Stimulated activated CD8-positive, alpha-beta memory T cell treated with anti-CD3 and anti-CD28 coated beads, Interleukin-7, amount 100 ng/mL, for 48 hours (primary cell): ENCODE results near the gene HIPK2.

ENCODE experiments used
- DNase-seq, 2 donors: peaks; one replicate each; pipeline ENCODE4 v3.0.0-alpha.2; 2020; ENCODE audit warnings: low read depth in 1 of 2; ENCODE audit errors: extremely low read depth in 1 of 2

The HIPK2 gene

DNA sequence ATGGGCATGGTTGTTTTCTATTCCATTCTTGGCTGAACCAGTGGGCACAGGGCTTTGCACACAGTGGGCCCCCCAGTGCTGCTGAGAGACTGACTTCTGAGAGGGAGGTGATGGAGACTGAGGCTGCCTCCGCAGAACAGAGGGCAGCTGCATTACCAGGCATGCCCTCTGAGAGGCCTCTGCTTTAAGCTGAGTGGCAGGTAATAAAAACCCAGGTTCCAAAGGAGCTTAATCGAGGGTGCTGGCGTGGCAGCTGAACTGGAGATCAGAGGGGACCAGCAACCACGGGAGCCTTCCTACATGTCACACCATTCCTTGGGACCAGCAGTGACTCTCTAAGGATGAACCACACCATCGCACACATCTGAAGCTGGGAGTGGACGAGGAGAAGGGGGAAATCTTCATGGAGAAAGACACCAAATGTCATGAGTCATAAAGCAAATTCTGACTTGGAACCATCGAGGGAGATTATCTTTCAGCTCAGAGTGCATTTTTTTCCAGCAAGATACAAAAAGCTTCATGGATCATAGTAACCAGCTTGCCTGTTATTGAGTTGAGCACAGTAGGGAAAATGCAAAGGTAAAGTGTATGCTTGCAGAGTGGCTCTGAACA lies 24.6 kb downstream of the HIPK2 start:
- no peak for DNase-seq

DNA sequence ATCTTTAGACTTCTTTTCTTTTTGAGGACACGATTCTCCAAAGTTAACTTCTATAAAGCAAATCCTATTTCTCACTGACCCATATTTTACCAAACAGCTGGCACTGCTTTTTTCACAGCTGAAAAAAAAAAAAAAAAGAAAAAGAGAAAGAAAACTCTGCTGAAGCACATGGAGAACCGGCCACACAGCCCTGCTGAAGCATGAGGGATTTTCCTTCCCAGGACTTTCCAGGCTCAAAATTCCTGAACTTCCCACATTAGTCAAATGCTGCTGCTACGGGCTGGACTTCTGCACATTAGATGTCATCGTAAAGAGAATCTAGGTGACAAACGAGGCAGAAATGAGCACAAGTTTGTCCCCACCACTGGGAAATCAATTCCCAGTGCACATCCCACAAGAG lies 25.2 kb downstream of the HIPK2 start:
- no peak for DNase-seq

DNA sequence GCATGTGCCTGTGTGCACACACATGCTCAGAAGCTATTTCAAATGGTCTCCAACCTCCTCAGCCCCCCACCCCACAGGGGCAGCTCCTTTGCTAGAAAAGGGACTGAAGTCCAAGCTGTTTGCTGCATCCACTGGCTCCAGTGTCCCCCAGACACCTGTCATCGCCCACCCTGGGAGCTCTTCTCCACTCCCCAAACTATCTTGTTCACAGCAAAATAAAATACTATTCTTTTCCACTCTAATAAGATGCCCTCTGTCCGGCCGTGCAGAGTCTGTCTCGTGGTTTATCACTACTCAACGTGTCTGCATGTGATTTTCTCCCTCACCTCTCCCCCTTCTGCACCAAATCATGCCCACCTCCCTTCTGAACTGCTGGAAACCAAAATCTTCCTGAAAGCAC lies 25.6 kb downstream of the HIPK2 start:
- DNase-seq: no peak

DNA sequence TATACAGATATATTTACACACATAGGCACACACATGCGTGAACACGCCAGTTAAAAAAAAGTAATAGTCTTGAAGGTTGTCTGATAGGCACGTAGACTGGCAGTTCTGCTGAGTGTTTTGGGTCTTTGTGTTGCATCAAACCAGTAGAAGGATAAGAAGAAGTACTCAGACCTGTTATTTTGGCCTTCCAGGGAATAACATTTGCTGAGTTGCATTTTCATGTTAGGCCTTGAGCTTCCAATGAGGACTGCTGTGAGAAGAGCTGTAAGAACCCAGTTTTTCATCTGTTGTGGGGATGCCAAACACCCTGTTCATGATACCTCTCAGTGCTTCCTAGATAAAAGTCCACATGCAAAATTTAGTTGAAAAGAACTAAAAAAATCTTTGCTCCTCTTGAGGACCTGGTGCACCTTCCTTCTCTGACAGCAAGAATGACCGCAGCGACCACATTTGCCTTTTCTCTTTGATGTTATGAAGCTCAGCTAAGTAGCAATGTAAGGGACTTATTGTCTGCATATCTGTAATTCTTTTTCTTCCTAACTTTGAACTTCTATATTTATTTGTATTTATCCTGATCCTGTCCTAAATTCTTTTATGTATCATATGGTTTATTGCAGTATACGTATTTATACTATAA lies 27.2 kb downstream of the HIPK2 start:
- no peak for DNase-seq

DNA sequence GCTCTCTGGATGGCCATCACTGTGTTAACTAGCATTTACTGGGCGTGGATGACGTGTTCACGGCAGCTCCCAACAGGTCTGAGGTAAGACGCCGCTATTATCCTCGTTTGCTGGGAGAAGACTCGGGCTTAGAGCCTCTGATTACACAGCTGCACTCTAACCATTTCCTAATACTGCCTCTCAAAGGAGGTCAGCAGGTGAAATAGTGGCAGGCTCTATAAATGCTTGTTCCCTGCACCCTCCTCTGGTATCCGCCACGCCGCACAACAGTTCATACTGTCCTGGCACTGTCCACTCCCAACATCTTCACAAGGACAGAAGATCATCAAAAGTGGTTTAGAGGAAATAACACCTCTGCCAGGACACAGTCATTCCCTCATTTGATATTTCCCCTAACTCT lies 28.3 kb downstream of the HIPK2 start:
- DNase-seq: no peak

DNA sequence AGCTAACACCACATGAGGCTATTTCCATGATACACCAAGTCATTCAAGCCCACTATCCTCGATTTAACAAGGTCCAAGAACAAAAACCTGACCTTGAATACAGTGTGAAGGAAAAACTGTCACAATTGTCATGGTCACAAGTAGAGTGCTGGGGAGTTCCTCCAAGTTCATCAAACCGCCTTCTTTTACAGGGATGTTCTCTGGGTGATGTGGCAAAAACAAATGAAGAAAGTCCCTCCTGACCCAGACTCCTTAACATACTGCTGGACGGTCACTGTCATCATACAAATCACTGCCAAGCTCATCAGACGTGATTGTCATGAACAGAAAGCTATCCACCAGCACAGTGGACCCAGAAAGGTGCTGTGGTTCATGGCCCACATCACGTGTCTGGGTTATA lies 28.9 kb downstream of the HIPK2 start:
- no peak for DNase-seq

DNA sequence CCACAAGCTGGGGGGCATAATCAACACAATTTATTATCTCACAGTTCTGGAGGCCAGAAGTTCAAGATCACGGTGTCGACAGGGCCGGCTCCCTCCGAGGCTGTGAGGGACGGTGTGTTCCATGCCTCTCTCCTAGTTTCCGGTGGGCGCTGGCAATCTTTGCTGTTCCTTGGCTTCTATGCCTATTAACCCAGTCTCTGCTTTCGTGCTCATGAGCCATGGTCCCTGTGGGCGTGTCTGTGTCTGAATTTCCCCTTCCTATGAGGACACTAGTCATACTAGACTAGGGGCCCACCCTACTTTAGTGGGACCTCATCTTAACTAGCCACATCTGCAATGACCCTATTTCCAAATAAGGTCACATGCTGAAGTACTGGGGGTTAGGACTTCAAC lies 29.4 kb downstream of the HIPK2 start:
- no peak for DNase-seq

DNA sequence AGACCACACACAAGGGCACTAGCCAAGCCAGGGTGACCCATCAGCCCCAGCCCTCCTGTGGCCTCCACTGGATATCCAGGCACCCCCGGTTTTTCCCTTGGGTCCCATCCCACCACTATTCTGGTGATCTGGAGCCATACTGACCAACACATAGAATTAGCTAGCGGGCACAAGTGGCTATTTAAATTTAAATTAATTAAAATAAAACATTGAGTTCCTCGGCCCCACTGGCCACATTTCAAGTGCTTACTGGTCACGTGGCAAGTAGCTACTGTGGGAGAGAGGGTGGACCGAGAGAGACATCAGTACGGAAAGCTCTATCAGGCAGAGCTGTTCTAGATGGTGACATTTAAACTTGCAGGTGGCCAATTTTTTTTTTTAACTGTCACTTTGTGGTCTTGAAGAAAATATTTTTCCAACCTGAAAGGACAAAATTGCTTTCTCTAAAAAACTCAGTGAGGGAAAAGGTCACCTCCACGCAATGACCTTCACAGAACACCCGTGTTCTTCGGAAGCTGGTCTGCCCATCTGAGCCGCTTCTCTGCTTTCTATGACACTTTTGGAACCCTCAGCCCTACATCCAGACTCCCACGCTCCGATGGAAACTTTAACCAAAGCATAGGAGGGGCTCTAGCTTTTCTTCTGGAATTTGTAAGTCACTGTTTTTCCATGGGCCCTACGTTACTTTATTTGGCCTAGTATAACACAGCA lies 30.0 kb downstream of the HIPK2 start:
- no peak for DNase-seq

DNA sequence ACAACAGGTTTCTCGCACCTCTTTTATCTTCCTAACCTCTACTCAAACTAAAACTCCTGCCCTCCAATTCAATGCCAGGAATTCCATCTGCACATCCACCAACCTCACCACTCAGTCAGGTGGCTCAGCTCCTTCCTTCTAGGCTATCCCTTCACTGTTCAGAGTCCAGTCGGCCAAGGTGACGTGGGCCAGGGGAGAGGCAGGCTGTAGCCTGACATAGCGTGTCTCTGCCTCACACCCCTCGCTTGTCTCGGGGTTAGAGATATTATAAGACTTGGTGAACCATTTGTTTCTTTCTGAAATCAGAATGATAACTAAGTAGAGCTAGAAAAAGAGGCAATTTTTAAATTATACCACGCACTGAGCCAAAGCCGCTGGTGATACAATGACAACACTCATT lies 31.1 kb downstream of the HIPK2 start:
- no peak for DNase-seq

DNA sequence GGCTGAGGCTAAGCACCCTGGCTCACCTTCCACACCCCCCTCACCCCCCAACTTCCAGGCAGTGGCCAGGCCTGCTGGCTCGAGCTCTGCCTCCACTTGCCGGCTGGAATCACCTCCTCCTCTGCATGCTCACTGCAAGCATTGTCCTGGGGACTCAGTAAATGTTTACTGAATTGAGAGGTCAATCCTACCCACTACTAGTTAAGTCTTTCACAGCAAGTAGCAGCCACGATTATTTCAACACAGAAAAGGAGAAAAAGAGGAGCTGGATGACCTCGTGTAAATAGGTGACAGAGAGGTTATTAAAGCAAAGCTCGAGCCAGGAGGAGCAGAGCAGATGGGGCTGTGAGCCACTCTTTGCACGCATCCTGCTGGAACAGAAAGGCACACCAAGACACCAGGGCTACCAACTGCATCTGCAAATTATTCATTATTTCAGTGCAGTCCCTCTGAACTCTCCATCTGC lies 32.1 kb downstream of the HIPK2 start:
- DNase-seq: no peak

DNA sequence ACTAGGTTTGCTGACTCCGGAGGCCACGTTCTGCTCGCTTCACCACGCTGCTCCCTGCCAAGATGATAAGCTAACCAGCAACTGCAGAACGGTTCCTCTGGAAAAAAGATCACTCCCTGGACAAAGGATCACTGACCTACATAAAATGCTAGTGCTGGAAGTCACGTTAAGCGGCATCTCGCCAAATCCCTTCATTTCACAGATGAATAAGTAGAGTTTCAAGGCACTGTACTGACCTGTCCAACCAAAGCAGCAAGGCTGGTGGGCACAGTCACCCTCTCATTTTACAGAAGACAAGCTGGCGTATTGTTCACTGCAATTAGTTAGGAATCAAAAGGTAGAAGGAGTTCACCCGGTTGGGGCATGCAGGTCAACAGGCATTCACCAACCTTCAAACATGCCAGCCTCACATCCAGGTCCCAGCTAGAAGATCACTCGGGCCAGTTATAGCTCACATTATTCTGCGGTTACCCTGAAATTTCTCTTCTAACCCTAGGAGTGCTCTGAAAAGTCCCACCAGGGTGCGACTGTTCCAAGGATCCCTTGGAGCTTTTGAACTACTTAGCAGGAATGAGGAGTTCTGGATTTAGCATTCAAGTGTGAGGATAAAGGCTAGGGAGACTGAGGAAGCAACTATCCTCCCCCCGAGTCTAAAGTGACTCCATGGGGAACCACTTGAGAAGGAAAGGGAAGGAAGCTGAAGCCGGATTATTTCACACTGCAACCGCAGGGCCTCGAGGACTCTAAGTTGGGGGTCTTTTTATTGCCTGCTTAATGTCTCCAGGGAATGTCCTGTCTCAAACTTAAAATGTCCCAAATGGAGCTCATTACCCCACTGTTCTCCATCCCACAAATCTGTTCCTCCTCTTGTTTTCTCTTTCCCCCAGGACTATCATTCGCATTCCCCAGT lies 32.8 kb downstream of the HIPK2 start:
- no peak for DNase-seq

DNA sequence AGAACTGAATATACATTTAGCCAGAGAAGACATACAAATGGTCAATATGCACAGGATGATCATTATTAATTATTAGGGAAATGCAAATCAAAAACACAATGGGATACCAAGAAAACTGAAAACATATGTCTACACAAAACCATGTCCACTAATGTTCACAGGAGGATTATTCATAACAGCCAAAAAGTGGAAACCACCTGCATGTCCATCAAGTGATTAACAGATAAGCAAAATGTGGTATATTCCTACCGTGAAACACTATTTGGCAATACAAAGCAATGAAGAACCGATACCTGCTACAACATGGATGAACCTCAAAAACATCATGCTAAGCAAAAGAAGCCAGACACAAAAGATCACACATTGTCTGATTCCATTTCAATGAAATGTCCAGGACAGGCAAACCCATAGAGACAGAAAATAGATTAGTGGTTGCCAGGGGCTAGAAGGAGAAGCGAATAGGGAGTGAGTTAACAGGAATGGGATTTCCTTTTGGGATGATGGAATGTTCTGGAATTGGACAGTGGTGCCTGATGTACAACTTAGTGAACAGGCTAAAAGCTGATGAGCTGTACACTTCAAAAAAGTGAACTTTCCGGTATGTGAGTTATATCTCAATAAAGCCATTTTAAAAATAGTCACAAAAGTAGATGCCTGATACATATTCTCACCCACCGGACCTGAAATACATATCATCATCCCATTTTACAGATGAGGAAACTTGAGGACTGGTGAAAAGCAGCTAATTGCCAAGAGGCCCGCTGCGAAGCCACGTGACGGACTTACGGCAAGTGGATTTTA lies 33.6 kb downstream of the HIPK2 start:
- no peak for DNase-seq

DNA sequence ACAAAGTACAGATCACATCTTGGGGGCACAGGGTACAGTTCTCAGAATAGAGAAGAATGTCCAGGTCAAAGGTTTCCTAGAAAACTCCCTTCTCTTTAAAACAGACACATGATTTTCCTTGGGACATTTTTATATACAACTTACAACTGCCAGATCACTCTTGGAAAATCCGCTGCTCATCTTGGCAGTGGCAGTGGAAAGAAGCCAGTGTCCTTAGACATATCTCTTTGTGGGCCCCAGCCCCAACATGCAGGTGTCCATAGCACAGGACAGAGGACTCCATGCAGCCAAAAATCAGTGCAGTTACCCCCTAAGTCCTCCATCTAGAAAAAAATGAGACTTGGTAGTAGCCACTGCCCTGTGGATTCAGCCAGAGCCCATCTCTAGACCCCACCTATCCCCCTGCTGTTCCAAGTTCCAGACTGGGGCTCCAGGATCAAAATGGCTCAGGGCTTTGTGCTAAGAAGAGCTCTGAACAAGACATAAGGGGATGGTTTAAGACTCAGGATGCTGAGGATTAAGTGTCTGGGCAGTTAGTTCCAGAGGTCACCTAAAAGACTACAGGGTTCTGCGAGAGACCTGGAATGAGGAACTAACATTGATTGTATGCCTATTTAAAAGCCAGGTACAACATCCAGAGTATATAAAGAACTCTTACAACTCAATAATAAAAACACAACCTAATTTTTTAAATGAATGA lies 34.4 kb downstream of the HIPK2 start:
- DNase-seq: no peak

DNA sequence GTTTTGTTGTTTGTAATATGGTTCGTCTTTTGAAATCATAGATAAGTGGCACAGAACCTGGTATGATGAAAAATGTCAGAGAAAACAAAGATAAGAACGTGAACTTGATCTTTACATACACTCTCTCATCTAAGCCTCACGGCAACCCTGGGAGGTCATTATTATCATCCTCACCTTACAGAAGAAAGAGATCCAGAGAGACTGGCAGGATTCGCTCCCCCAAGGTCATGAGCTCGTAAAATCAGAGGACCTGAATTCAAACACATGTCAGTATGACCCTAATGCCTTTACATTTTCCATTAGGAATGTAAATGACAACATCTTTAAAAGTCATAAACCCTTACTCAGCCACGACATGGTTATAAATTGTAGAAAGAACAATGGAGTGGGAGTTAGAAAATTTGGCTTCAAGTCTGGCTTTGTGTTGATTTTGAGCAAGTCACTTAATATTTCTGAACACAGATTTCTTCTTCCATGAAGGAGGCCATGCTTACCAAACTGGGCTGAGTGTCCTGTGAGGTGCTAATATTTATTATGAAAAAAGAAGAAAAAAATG lies 35.9 kb downstream of the HIPK2 start:
- DNase-seq: no peak

DNA sequence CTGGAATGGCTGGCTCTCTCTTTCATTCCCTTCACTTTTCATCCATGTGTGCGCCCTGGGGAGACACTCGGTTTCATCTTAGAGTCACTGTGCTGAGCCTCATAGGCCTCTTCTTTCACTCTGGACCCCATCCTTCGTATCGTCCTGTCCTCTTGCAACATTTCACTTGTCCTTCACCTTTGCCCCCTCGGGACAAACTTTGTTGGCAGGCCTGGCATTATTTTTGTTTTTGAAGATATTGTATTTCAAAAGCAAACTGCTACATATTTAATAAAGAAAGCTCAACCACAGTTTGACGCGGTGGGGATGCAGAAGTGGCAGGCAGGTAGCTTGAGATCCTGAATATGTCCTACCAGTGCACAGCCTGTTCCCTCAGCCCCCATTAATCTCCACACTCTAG lies 36.6 kb downstream of the HIPK2 start:
- DNase-seq: no peak

DNA sequence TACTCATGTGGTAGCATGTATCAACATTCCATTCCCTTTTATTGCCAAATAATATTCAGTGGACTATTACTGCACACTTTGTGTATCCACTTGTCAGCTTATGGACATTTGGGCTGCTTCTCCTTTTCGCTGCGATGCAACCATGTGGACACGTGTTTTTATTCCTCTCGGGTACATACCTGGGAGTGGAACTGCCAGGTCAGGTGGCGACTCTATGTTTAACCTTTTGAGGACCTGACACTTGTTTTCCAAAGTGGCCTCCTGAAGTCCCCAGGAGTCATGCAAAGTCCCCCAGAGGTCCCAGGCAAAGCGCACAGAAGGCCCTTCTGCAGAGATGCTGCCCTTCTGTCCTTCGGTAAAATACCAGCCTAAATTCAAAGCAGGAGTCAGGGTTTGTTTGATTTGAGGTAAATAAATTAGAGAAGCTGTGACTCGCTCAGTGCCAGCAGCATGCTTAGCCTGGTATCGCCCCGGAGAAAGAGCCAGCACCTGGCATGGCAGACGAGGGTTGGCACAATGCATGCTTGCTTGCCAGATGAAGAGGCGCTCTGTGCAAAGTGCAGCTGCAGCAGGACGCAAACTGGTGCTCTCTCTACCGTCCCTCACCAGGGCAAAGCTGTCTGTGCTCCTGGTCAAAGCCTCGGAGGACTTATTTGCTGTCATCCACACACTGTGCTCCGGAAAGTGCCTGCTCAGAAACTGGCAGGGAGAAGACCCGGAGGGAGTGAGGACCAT lies 37.8 kb downstream of the HIPK2 start:
- no peak for DNase-seq

DNA sequence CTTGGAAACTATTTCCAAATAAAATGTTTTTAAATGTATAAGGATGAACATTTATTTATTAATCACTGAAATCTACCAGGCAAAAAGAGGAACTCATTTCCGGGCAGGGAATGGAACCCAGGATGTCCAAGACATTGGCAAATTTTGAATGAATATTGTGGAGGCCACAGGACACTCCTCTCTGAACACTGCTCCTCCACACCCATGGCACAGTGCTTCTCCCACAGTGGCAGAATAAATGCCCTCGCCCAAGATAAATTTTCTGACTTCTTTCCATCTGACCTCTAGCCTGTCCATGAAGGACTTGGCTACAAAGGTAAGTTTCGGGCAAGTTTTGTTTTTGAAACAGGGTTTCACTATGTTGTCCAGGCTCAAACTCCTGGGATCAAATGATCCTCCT lies 39.0 kb downstream of the HIPK2 start:
- DNase-seq: no peak

DNA sequence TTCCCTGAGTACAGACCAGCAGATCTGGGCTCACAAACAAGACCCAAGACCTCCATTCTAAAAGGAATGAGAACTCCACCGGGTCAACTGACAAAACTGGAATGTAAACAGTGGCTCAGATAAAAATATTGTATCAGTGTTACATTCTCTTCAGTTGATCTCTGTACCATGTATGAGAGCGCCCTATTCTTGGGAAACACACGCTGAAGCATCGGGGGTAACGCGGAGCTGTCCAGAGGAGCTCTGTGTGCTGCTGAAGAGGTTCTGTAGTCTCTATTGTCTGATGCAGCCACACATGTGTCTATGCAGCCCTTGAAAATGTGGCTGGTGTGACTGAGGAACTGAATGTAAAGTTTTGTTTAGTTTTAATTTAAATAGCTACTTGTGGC lies 39.7 kb downstream of the HIPK2 start:
- DNase-seq: no peak
